ENCODE data around the gene EIF2AK3. TPM values are rescaled to one million over a fixed set of nuclear protein-coding genes. Genes with fewer than 3 reads are reported as not detected.

Gene EIF2AK3
- total RNA-seq, 1 donor, result 25.9 TPM

DNA sequence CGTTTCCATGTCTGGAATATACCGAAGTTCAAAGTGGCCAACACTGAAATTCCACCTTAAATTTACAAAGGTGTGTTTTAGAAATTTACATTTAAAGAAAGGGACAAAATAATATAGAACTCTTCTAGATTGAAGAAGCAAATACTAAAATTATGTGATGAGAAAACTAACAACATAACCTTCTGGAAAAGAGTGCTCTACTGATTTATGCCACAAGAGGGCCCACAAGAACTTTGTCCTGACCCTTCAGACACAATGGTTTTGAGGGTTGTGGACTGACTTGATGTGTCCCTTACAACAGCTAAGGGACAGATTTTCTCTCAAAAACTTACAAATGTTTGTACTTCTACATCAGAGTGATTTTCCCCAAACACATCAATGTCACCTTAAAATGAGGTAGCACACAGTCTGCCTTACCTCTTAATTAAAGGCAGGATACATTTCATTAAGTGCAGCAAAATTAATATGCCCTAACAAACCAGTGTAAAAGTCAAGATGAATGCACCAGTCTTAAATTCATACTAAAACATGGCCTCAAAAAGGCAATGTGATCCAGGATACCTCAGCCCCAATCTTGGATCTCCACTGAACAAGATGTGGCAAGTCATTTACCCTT lies 36.2 kb downstream of the EIF2AK3 start:
- TF ChIP-seq, protein P1, sequence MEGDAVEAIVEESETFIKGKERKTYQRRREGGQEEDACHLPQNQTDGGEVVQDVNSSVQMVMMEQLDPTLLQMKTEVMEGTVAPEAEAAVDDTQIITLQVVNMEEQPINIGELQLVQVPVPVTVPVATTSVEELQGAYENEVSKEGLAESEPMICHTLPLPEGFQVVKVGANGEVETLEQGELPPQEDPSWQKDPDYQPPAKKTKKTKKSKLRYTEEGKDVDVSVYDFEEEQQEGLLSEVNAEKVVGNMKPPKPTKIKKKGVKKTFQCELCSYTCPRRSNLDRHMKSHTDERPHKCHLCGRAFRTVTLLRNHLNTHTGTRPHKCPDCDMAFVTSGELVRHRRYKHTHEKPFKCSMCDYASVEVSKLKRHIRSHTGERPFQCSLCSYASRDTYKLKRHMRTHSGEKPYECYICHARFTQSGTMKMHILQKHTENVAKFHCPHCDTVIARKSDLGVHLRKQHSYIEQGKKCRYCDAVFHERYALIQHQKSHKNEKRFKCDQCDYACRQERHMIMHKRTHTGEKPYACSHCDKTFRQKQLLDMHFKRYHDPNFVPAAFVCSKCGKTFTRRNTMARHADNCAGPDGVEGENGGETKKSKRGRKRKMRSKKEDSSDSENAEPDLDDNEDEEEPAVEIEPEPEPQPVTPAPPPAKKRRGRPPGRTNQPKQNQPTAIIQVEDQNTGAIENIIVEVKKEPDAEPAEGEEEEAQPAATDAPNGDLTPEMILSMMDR (IDR thresholded peaks at IDR 0.05; ENCODE audit: insufficient read depth, low read depth, low read length), result peak; percentile 81
- peak; percentile 74 for DNase-seq (ENCODE audit: low read depth)
- H3K4me3 ChIP-seq (ENCODE audit: low read depth, low read length), result no peak overlapping the region

DNA sequence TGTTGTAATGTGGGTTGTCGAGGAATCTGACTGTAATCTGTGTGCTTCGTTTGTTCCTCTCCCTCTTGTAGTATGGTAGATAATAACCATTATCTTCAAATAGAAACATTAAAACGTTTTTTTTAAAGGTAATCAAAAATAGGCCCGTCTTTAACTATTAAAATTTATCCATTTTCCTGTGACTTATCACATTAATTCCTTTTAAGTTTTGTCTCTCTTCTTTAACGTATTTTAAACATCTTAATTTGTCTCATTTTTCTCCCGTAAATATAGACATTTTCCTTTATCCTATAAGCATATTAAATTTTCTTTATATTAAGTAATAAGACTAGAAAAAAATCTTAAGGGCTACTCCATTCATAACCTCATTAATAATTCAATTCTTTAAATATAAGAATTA lies 41.3 kb downstream of the EIF2AK3 start:
- H3K4me3 ChIP-seq (ENCODE audit: low read depth, low read length), result no peak overlapping the region
- DNase-seq (ENCODE audit: low read depth), result no peak
- TF ChIP-seq, protein P1 (IDR thresholded peaks at IDR 0.05; ENCODE audit: insufficient read depth, low read depth, low read length), result no peak

DNA sequence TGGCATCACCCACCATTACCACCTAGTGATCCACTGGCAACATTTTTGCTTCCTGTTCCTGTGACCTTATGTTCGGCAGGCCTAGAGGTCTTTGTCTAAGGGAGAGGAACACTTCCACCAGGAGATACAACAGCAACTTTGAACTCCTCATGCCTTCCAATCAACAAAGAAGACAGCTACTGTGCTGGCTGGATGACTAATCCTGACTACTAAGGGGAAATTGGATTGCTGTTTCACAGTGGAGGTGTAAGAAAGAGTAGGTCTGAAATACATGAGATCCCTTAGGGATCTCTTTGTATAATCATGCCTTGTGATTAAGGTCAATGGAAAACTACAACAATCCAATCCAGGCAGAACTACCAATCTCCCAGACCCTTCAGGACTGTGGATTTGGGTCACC lies 45.2 kb downstream of the EIF2AK3 start:
- H3K4me3 ChIP-seq (ENCODE audit: low read depth, low read length), result no peak overlapping the region
- TF ChIP-seq, protein P1 (IDR thresholded peaks at IDR 0.05; ENCODE audit: insufficient read depth, low read depth, low read length), result no peak
- DNase-seq (ENCODE audit: low read depth), result no peak

DNA sequence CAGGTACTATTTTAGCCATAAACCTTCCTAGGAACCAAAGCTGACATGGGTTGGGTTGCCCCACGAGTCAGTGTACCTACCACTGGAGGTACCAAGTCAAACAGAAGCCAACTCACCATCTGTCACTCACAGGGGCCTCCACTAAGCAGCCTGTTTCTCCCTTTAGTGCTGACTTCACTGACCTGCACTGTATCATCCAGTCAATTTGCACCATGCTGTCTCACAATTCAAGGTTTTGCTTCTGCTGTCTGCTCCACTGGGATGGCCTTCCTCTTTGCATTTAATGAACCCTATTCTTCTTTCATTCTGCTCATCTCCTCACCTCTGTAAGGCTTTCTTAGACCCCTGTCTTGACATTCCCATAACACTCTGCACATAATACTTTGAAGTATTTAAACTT lies 47.2 kb downstream of the EIF2AK3 start:
- no peak overlapping the region for H3K4me3 ChIP-seq (ENCODE audit: low read depth, low read length)
- TF ChIP-seq, protein P1 (IDR thresholded peaks at IDR 0.05; ENCODE audit: insufficient read depth, low read depth, low read length), result no peak
- no peak for DNase-seq (ENCODE audit: low read depth)

DNA sequence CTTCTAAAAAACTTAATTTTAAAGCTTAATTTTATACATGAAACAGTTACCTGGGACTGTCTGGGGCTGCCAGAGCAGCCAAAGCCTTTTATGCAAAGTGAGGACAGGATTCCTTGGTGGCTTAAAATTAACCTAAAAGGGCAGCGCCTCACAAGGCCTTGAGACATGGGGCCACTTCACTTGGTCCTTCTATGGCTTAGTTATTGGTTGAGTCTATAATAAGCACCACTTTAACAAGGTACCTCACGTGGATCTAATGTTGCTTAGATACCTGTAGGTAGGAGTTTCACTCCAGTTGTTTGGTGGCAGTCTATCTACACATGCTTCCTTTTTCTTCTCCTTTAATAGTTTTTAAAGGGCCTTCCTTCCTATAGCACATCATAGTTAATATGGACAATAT lies 51.6 kb downstream of the EIF2AK3 start:
- TF ChIP-seq, protein P1 (IDR thresholded peaks at IDR 0.05; ENCODE audit: insufficient read depth, low read depth, low read length), result no peak
- H3K4me3 ChIP-seq (ENCODE audit: low read depth, low read length), result no peak overlapping the region
- DNase-seq (ENCODE audit: low read depth), result no peak

DNA sequence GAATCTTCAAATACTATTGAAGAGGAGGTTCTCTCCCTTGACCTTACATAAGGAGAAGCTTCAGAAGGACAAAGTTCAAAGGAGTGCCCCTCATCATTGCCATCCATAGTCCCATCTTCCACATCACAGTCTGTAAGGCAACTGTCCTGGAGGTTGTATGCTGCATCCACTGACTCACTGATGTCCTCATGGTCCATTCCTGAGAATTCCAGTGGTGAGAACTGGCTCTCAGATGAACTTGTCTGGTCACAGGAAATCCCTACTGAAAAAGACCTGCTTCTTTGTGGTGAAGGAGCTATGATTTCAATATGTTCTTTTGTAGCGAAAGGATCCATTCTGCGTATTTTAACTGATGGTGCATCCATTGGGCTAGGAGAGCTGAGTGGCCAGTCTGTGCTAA lies 52.2 kb downstream of the EIF2AK3 start:
- no peak overlapping the region for H3K4me3 ChIP-seq (ENCODE audit: low read depth, low read length)
- TF ChIP-seq, protein P1 (IDR thresholded peaks at IDR 0.05; ENCODE audit: insufficient read depth, low read depth, low read length), result no peak
- DNase-seq (ENCODE audit: low read depth), result no peak

DNA sequence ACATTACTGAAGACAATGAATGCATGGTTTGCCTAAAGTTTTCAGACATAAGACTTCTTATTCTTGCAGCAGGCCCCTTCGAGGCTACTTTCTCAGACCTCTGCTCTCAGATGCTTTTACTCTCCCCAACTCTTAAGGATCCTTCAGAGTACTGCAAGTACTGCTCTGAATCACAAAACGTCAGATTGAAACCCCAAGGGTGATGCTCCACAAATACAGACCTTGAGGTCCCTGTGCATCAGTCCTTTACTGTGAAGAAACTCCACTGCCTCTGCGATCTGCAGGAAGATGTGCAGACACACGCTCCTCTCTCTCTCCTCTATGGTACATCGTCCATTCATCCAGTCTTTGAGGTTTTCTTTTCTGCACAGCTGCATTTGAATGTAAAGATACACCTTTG lies 52.8 kb downstream of the EIF2AK3 start:
- TF ChIP-seq, protein P1 (IDR thresholded peaks at IDR 0.05; ENCODE audit: insufficient read depth, low read depth, low read length), result no peak

More for the DNA sequence above, 52.8 kb downstream of the EIF2AK3 start:
- no peak overlapping the region for H3K4me3 ChIP-seq (ENCODE audit: low read depth, low read length)
- DNase-seq (ENCODE audit: low read depth), result no peak

Measured in fibroblast of villous mesenchyme (primary cell).